SH-SY5Y (cell line): ENCODE measurements around the gene PPFIA1.

Experiments used
- GATA2 ChIP-seq: IDR thresholded peaks from 2 replicates; pipeline ENCODE4 v1.6.1; 2011; ENCODE audit warnings: mild to moderate bottlenecking, low read depth, low read length
- GATA3 ChIP-seq: IDR thresholded peaks from 2 replicates; pipeline ENCODE4 v1.6.1; 2011; ENCODE audit warnings: low read depth, mild to moderate bottlenecking, low read length, moderate library complexity

- TF ChIP-seq GATA2 (no peak), GATA3 (no peak)
These were observed 573 bp downstream of the PPFIA1 start for GRCh38 chr11:70270877-70271648.
